ENCODE results near the gene LRP8. TPM values are rescaled to one million over a fixed set of nuclear protein-coding genes. Genes with fewer than 3 reads are reported as not detected.

The LRP8 gene
- total and polyA plus RNA-seq, 4 donors, result 0.15 to 0.75 (median 0.29) TPM

Other genes with a start within 250 kb of the LRP8 start
- under 1 TPM; 0.28 to 0.59 TPM for gene SLC1A7, start 185.4 kb downstream of the LRP8 start, total RNA-seq
- gene SLC1A7, start 185.4 kb downstream of the LRP8 start, polyA plus RNA-seq, result under 1 TPM; 0.21 to 0.67 TPM
- 10 to 100 TPM; 27.4 to 82.7 TPM for gene CPT2, start 131.2 kb downstream of the LRP8 start, total RNA-seq
- 100 to 1,000 TPM in 1 of 2 donors, 10 to 100 TPM in 1; 66.8 to 109 TPM for gene CPT2, start 131.2 kb downstream of the LRP8 start, polyA plus RNA-seq
- 10 to 100 TPM; 19.8 to 29.8 TPM for gene CZIB, start 107.4 kb downstream of the LRP8 start, total RNA-seq
- 10 to 100 TPM; 20.9 to 32.3 TPM for gene CZIB, start 107.4 kb downstream of the LRP8 start, polyA plus RNA-seq
- gene MAGOH, start 89.6 kb downstream of the LRP8 start, total RNA-seq, result 10 to 100 TPM; 16.4 to 32.5 TPM
- gene MAGOH, start 89.6 kb downstream of the LRP8 start, polyA plus RNA-seq, result 10 to 100 TPM; 21.2 to 31.8 TPM
- not detected for gene DMRTB1, start 131.3 kb upstream of the LRP8 start, total RNA-seq
- not detected for gene DMRTB1, start 131.3 kb upstream of the LRP8 start, polyA plus RNA-seq